IMR-90 (cell line): Measurements from ENCODE around the gene TAPT1. TPM values are rescaled to one million over a fixed set of nuclear protein-coding genes. Genes with fewer than 3 reads are reported as not detected.
"Not testable (repeated sequence)": the region's sequence is repeated elsewhere in the genome, so short reads cannot be mapped to it uniquely, and the experiment has no call there.

Experiments
- ATAC-seq: fragments of 200-7000 bp; cut with Tn5 transposase; 2 replicates; pipeline ENCODE4 v1.9.1; 2020; ENCODE audit warnings: low read depth, mild to moderate bottlenecking, moderate library complexity
- BruUV-seq: library from RNA; stranded (reverse); fragments of 400-500 nt; replicated peaks from 2 replicates; lab custom pipeline; 2021; lab: Mats Ljungman, UMichigan
- CTCF ChIA-PET: fragments of 300-600 bp; formaldehyde crosslinking; extraction: SDS; loops from one replicate; lab custom pipeline; 2021; ENCODE audit warnings: antibody characterized with exemption; lab: Yijun Ruan, JAX
- POLR2A ChIA-PET: fragments of 300-600 bp; sonication (Branson Sonifier 250); formaldehyde crosslinking; loops from one replicate; lab custom pipeline; 2022; ENCODE audit warnings: antibody characterized with exemption; ENCODE audit not compliant: unreplicated experiment; lab: Charles Lee
- DNase-seq: peaks from one replicate; pipeline ENCODE4 v3.0.0; 2013
- H2AFZ ChIP-seq: replicated peaks from 2 replicates; pipeline ENCODE3; 2013; ENCODE audit warnings: low read length, mild to moderate bottlenecking; ENCODE audit not compliant: poor library complexity
- H2AK5ac ChIP-seq: 2 replicates; pipeline ENCODE4 v1.6.1; 2013; ENCODE audit warnings: low read depth, low read length, inconsistent platforms
- H2AK9ac ChIP-seq: replicated peaks from 2 replicates; pipeline ENCODE3; 2013; ENCODE audit warnings: mild to moderate bottlenecking, low read depth, low read length, moderate library complexity; ENCODE audit not compliant: poor library complexity
- H2BK120ac ChIP-seq: 2 replicates; pipeline ENCODE4 v1.6.1; 2013; ENCODE audit warnings: low read depth, low read length, inconsistent platforms
- H2BK15ac ChIP-seq: 3 replicates; pipeline ENCODE4 v1.6.1; 2013; ENCODE audit warnings: low read depth, low read length, inconsistent platforms
- H2BK20ac ChIP-seq: 2 replicates; pipeline ENCODE4 v1.6.1; 2013; ENCODE audit warnings: low read depth, mild to moderate bottlenecking, inconsistent platforms, low read length, moderate library complexity
- H2BK5ac ChIP-seq: 2 replicates; pipeline ENCODE4 v1.6.1; 2013; ENCODE audit warnings: mild to moderate bottlenecking, low read depth, low read length, inconsistent platforms; ENCODE audit not compliant: poor library complexity, severe bottlenecking
- H3K14ac ChIP-seq: replicated peaks from 2 replicates; pipeline ENCODE4 v1.6.1; 2013; ENCODE audit warnings: low read depth, low read length, inconsistent platforms
- H3K18ac ChIP-seq: 2 replicates; pipeline ENCODE4 v1.6.1; 2013; ENCODE audit warnings: low read depth, low read length, control low read depth
- H3K23ac ChIP-seq: 2 replicates; pipeline ENCODE4 v1.6.1; 2013; ENCODE audit warnings: low read depth, low read length, inconsistent platforms
- H3K27ac ChIP-seq: 2 replicates; pipeline ENCODE4 v1.5.1; 2013; ENCODE audit warnings: mild to moderate bottlenecking, control low read depth, low read length; ENCODE audit not compliant: insufficient read depth
- H3K27me3 ChIP-seq: 2 replicates; pipeline ENCODE4 v1.6.1; 2013; ENCODE audit warnings: low read length; ENCODE audit not compliant: control insufficient read depth, insufficient read depth
- H3K36me3 ChIP-seq: 2 replicates; pipeline ENCODE4 v1.6.1; 2013; ENCODE audit warnings: low read length, mixed read lengths; ENCODE audit not compliant: control insufficient read depth, insufficient read depth
- H3K4ac ChIP-seq: 2 replicates; pipeline ENCODE4 v1.6.1; 2013; ENCODE audit warnings: low read depth, low read length, inconsistent platforms
- H3K4me1 ChIP-seq: 2 replicates; pipeline ENCODE4 v1.6.1; 2013; ENCODE audit warnings: low read length, mixed read lengths; ENCODE audit not compliant: control insufficient read depth, insufficient read depth
- H3K4me2 ChIP-seq: 2 replicates; pipeline ENCODE4 v1.6.1; 2013; ENCODE audit warnings: low read depth, mild to moderate bottlenecking, control low read depth, low read length, moderate library complexity
- H3K4me3 ChIP-seq: 2 replicates; pipeline ENCODE4 v1.5.1; 2013; ENCODE audit warnings: low read depth, mild to moderate bottlenecking, control low read depth, low read length, moderate library complexity; ENCODE audit not compliant: insufficient read depth
- H3K56ac ChIP-seq: 2 replicates; pipeline ENCODE4 v1.6.1; 2013; ENCODE audit warnings: low read length, inconsistent platforms; ENCODE audit not compliant: insufficient read depth; ENCODE audit errors: extremely low read depth
- H3K79me1 ChIP-seq, 2 experiments: 2 replicates each; pipeline ENCODE4 v1.6.1; 2013; ENCODE audit warnings: low read length in 2 of 2, inconsistent platforms in 1 of 2, low read depth in 1 of 2
- H3K9ac ChIP-seq: 2 replicates; pipeline ENCODE4 v1.6.1; 2013; ENCODE audit warnings: low read depth, low read length, control low read depth
- H3K9me1 ChIP-seq: 2 replicates; pipeline ENCODE4 v1.6.1; 2013; ENCODE audit warnings: low read length, inconsistent platforms; ENCODE audit not compliant: insufficient read depth
- H3K9me3 ChIP-seq: 2 replicates; pipeline ENCODE4 v1.6.1; 2013; ENCODE audit warnings: low read length; ENCODE audit not compliant: control insufficient read depth, insufficient read depth
- H4K20me1 ChIP-seq: 2 replicates; pipeline ENCODE4 v1.6.1; 2013; ENCODE audit warnings: low read length, inconsistent platforms; ENCODE audit not compliant: insufficient read depth
- H4K5ac ChIP-seq: 2 replicates; pipeline ENCODE4 v1.6.1; 2013; ENCODE audit warnings: mild to moderate bottlenecking, low read depth, low read length, control low read depth
- H4K8ac ChIP-seq, 2 experiments: 2 replicates each; pipeline ENCODE4 v1.6.1; 2013; ENCODE audit warnings: low read depth in 2 of 2, low read length in 2 of 2, control low read depth in 1 of 2, inconsistent platforms in 1 of 2
- H4K91ac ChIP-seq: 2 replicates; pipeline ENCODE4 v1.6.1; 2013; ENCODE audit warnings: low read depth, low read length, inconsistent platforms; ENCODE audit not compliant: insufficient read depth
- MXI1 ChIP-seq: IDR thresholded peaks from 2 replicates; pipeline ENCODE4 v1.6.1; 2012; ENCODE audit warnings: low read depth, mild to moderate bottlenecking, low read length, moderate library complexity, borderline replicate concordance
- WGBS, 2 experiments: methylation state at CpG; one replicate each; pipeline versions ENCODE4 v1.1.5 to v1.1.7; 2013; ENCODE audit warnings: missing lambda C conversion rate in 2 of 2; ENCODE audit not compliant: insufficient read length in 1 of 2; ENCODE audit errors: extremely low coverage in 2 of 2; 5-methylcytosine and 5-hydroxymethylcytosine counted together
- dilution Hi-C: fragments of 300-500 bp; cut with HindIII; formaldehyde crosslinking; loops from one replicate; pipeline ENCODE4 v1.14.3; 2018; ENCODE audit warnings: low sequenced_read_pairs; ENCODE audit not compliant: unreplicated experiment
- in situ Hi-C: fragments of 300-500 bp; cut with MboI; formaldehyde crosslinking; loops from 3 replicates; pipeline ENCODE4 v1.14.3; 2019; ENCODE audit warnings: low sequenced_read_pairs, inconsistent platforms, mixed read lengths
- intact Hi-C: fragments of 100-400 bp; cut with micrococcal nuclease; formaldehyde crosslinking; loops from 2 replicates; pipeline ENCODE4 v1.10.0; 2022
- polyA plus RNA-seq, 3 experiments: library from polyadenylated mRNA; depleted of rRNA; stranded (reverse); fragments of >200 nt; gene quantifications; 2 replicates each; pipeline ENCODE4 v1.2.3, GENCODE V29; 2012; ENCODE audit warnings: low replicate concordance in 1 of 3
- total RNA-seq: library from RNA; depleted of rRNA; stranded (reverse); fragments of >200 nt; gene quantifications from 2 replicates; pipeline ENCODE4 v1.2.3, GENCODE V29; 2012
- TF ChIP-seq, protein P1 (sequence below): fragments of 150-350 bp; IDR thresholded peaks from 2 replicates; pipeline ENCODE4 v1.6.1; 2016; ENCODE audit warnings: low read depth, mild to moderate bottlenecking, low read length, moderate library complexity, borderline replicate concordance

TAPT1 gene
- total and polyA plus RNA-seq, 2 of the 4 experiments (the other 2 are of a cell fraction) = 5.6 to 12.2 TPM

DNA sequence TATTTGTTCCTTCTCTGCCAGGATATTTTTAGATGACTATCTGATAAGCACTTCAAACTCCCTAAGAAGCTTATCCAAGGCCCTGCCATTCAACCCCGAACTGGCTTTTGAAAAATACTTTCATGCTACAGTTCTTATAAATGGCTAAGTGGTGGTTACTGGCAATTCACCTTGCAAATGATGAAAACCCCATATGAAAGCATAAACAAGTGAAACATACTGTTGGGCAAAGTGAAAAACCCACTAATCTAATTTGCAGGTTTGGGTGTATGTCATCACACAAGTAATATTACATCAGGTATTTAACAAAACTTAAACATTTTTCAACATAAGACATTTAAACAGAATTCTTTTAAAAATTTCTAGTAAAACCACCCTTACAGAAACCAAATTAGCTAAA, 31.1 kb downstream of the TAPT1 start (continued):
- TF ChIP-seq, protein P1, sequence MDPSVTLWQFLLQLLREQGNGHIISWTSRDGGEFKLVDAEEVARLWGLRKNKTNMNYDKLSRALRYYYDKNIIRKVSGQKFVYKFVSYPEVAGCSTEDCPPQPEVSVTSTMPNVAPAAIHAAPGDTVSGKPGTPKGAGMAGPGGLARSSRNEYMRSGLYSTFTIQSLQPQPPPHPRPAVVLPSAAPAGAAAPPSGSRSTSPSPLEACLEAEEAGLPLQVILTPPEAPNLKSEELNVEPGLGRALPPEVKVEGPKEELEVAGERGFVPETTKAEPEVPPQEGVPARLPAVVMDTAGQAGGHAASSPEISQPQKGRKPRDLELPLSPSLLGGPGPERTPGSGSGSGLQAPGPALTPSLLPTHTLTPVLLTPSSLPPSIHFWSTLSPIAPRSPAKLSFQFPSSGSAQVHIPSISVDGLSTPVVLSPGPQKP = no peak
- TF ChIP-seq MXI1 = no peak

DNA sequence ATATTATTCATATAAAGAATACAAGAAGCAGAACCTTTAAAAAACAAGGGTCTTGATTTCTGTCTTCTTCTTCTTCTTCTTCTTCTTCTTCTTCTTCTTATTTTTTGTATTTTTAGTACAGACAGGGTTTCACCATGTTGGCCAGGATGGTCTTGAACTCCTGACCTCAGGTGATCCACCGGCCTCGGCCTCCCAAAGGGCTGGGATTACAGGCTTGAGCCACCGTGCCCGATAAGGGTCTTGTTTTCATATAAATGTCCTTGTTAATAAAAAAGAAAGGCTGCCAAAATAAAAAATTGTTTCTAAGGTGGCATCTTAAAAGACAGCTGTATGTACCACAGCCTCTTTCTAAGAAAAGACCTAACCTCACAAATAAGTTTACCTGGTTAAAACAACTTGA, 31.5 kb downstream of the TAPT1 start:
- CTCF ChIA-PET = not testable (repeated sequence)

More for the DNA sequence above, 31.5 kb downstream of the TAPT1 start:
- H4K8ac ChIP-seq, H2BK5ac ChIP-seq, H3K4me2 ChIP-seq, H3K79me1 ChIP-seq, H2BK20ac ChIP-seq, H4K91ac ChIP-seq, POLR2A ChIA-PET, H2BK120ac ChIP-seq, ATAC-seq, H3K9me1 ChIP-seq, H3K27me3 ChIP-seq, H2AFZ ChIP-seq, H3K9me3 ChIP-seq, H3K18ac ChIP-seq, H3K23ac ChIP-seq, H3K4me3 ChIP-seq, DNase-seq, H3K4ac ChIP-seq, H2BK15ac ChIP-seq, H3K4me1 ChIP-seq, H3K56ac ChIP-seq, in situ Hi-C loops, H3K36me3 ChIP-seq, H4K20me1 ChIP-seq, dilution Hi-C loops, H3K27ac ChIP-seq, H2AK5ac ChIP-seq, BruUV-seq, H2AK9ac ChIP-seq, H4K5ac ChIP-seq, H3K14ac ChIP-seq, H3K9ac ChIP-seq: not testable (repeated sequence)
- no CpG with 5 or more reads among the region's 4 CpGs for WGBS, 2 experiments
- intact Hi-C loops = loop anchor here (5.0 kb wide), 1 partner anchor 387 kb away; no protein-coding TSS in a partner anchor
